Ishikawa (cell line): ENCODE measurements around the gene APOL5.

ENCODE experiments used
- CEBPB ChIP-seq: IDR thresholded peaks from 2 replicates; pipeline ENCODE4 v1.6.1; 2012
- TAF1 ChIP-seq: IDR thresholded peaks from 2 replicates; pipeline ENCODE4 v1.6.1; 2012; ENCODE audit warnings: low read depth, mild to moderate bottlenecking
- TCF12 ChIP-seq: IDR thresholded peaks from 2 replicates; pipeline ENCODE4 v1.6.1; 2012; ENCODE audit warnings: low read depth
- TF ChIP-seq, protein P1 (sequence below): IDR thresholded peaks from 2 replicates; pipeline ENCODE4 v1.6.1; 2012; ENCODE audit warnings: low read depth, mild to moderate bottlenecking

GRCh38 chr22:35688913-35689675 lies 28.6 kb upstream of the APOL5 start:
- TF ChIP-seq TAF1 (no peak), CEBPB (no peak), TCF12 (no peak)
- TF ChIP-seq, protein P1, sequence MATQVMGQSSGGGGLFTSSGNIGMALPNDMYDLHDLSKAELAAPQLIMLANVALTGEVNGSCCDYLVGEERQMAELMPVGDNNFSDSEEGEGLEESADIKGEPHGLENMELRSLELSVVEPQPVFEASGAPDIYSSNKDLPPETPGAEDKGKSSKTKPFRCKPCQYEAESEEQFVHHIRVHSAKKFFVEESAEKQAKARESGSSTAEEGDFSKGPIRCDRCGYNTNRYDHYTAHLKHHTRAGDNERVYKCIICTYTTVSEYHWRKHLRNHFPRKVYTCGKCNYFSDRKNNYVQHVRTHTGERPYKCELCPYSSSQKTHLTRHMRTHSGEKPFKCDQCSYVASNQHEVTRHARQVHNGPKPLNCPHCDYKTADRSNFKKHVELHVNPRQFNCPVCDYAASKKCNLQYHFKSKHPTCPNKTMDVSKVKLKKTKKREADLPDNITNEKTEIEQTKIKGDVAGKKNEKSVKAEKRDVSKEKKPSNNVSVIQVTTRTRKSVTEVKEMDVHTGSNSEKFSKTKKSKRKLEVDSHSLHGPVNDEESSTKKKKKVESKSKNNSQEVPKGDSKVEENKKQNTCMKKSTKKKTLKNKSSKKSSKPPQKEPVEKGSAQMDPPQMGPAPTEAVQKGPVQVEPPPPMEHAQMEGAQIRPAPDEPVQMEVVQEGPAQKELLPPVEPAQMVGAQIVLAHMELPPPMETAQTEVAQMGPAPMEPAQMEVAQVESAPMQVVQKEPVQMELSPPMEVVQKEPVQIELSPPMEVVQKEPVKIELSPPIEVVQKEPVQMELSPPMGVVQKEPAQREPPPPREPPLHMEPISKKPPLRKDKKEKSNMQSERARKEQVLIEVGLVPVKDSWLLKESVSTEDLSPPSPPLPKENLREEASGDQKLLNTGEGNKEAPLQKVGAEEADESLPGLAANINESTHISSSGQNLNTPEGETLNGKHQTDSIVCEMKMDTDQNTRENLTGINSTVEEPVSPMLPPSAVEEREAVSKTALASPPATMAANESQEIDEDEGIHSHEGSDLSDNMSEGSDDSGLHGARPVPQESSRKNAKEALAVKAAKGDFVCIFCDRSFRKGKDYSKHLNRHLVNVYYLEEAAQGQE: no peak
